ENCODE results near the gene NPPC. TPM values are rescaled to one million over a fixed set of nuclear protein-coding genes. Genes with fewer than 3 reads are reported as not detected.

Gene NPPC
- total RNA-seq, 1 experiment from 2014 or later = not detected

GRCh38 chr2:231886071-231886681 lies 40.0 kb downstream of the NPPC start:
- Histone ChIP-seq H2AFZ (no peak overlapping the region), H4K20me1 (ENCODE audit: insufficient read depth) (no peaks in the 10 kb centered on the region), H3K4me1 (replicated peaks; ENCODE audit: insufficient read depth) (peaks cover 18% of the 10 kb centered on the region), H3K79me2 (ENCODE audit: low read depth) (no peaks in the 10 kb centered on the region), H3K27ac (no peak overlapping the region), H3K36me3 (ENCODE audit: low read depth) (no peaks in the 10 kb centered on the region), H3F3A (ENCODE audit: insufficient read depth, low read depth) (no peaks in the 10 kb centered on the region), H3K4me3 (no peak overlapping the region), H3K9me3 (ENCODE audit: insufficient read depth, low read depth) (no peaks in the 10 kb centered on the region), H3K27me3 (ENCODE audit: insufficient read depth, low read depth) (peaks cover 4% of the 10 kb centered on the region; the same call in 1 of the 2 replicates), H3K4me2 (no peak overlapping the region), H3K9me2 (ENCODE audit: insufficient read depth) (no peaks in the 10 kb centered on the region)
- no peak for TF ChIP-seq EZH2 (IDR thresholded peaks at IDR 0.05; ENCODE audit: low read depth)
- no peak for TF ChIP-seq CTCF (conservative IDR thresholded peaks at IDR 0.05)
- intact Hi-C loops (cut with micrococcal nuclease; ENCODE audit: unreplicated experiment) = no loop called here
- POLR2A ChIA-PET (ENCODE audit: unreplicated experiment) = no interaction called here
- CTCF ChIA-PET = no interaction called here
- BruUV-seq (replicated peaks) = no TSS peak
- no peak for DNase-seq

GRCh38 chr2:231884438-231885140 lies 41.6 kb downstream of the NPPC start:
- Histone ChIP-seq H3K9me2 (ENCODE audit: insufficient read depth) (no peaks in the 10 kb centered on the region), H3K4me3 (no peak overlapping the region), H3K27ac (no peak overlapping the region), H4K20me1 (ENCODE audit: insufficient read depth) (no peaks in the 10 kb centered on the region), H2AFZ (no peak overlapping the region), H3F3A (ENCODE audit: insufficient read depth, low read depth) (no peaks in the 10 kb centered on the region), H3K36me3 (ENCODE audit: low read depth) (no peaks in the 10 kb centered on the region), H3K79me2 (ENCODE audit: low read depth) (no peaks in the 10 kb centered on the region), H3K4me2 (peak overlapping the region; percentile 30), H3K4me1 (replicated peaks; ENCODE audit: insufficient read depth) (peaks cover 18% of the 10 kb centered on the region), H3K9me3 (ENCODE audit: insufficient read depth, low read depth) (no peaks in the 10 kb centered on the region), H3K27me3 (ENCODE audit: insufficient read depth, low read depth) (peaks cover 4% of the 10 kb centered on the region; the same call in 1 of the 2 replicates)
- POLR2A ChIA-PET (ENCODE audit: unreplicated experiment) = no interaction called here
- no TSS peak for BruUV-seq (replicated peaks)
- TF ChIP-seq EZH2 (IDR thresholded peaks at IDR 0.05; ENCODE audit: low read depth) (no peak), CTCF (conservative IDR thresholded peaks at IDR 0.05) (no peak)
- no peak for DNase-seq
- intact Hi-C loops (cut with micrococcal nuclease; ENCODE audit: unreplicated experiment) = no loop called here
- CTCF ChIA-PET = interaction anchor here (0.6 kb wide), 1 partner anchor 16 kb away, joined by 3 read pairs; no protein-coding TSS in a partner anchor

GRCh38 chr2:231883468-231883881 lies 42.7 kb downstream of the NPPC start:
- peak overlapping the region; percentile 30; the same call in 1 of the 2 replicates for H3K4me2 ChIP-seq
- no peak overlapping the region for H2AFZ ChIP-seq
- H3K27me3 ChIP-seq (ENCODE audit: insufficient read depth, low read depth) = peaks cover 4% of the 10 kb centered on the region; the same call in 1 of the 2 replicates
- H3K9me3 ChIP-seq (ENCODE audit: insufficient read depth, low read depth) = no peaks in the 10 kb centered on the region
- TF ChIP-seq CTCF (conservative IDR thresholded peaks at IDR 0.05) (no peak), EZH2 (IDR thresholded peaks at IDR 0.05; ENCODE audit: low read depth) (no peak)
- DNase-seq = no peak
- no peaks in the 10 kb centered on the region for H4K20me1 ChIP-seq (ENCODE audit: insufficient read depth)
- H3K4me1 ChIP-seq (replicated peaks; ENCODE audit: insufficient read depth) = peaks cover 21% of the 10 kb centered on the region
- no peak overlapping the region for H3K27ac ChIP-seq
- H3K4me3 ChIP-seq = no peak overlapping the region
- H3F3A ChIP-seq (ENCODE audit: insufficient read depth, low read depth) = 0 out of 2 replicates have a peak, but pooled peaks cover 2% of the 10 kb centered on the region
- no peaks in the 10 kb centered on the region for H3K36me3 ChIP-seq (ENCODE audit: low read depth)
- H3K79me2 ChIP-seq (ENCODE audit: low read depth) = no peaks in the 10 kb centered on the region
- no TSS peak for BruUV-seq (replicated peaks)
- H3K9me2 ChIP-seq (ENCODE audit: insufficient read depth) = no peaks in the 10 kb centered on the region
- ChIA-PET POLR2A (ENCODE audit: unreplicated experiment) (interaction anchor here (0.6 kb wide), 1 partner anchor 502 kb away, joined by 9 read pairs; no protein-coding TSS in a partner anchor), CTCF (interaction anchor here (0.6 kb wide), 2 partner anchors 97 to 638 kb away, joined by 3 read pairs; partner anchors contain the start of gene COPS7B)
- intact Hi-C loops (cut with micrococcal nuclease; ENCODE audit: unreplicated experiment) = no loop called here

Measured in PC-9 (cell line).